Muscle of arm (tissue), 12 donors: ENCODE results near the gene HAUS5. TPM values are rescaled to one million over a fixed set of nuclear protein-coding genes. Genes with fewer than 3 reads are reported as not detected.
"Not testable (repeated sequence)": the region's sequence is repeated elsewhere in the genome, so short reads cannot be mapped to it uniquely, and the experiment has no call there.

Experiments used
- DNase-seq: peaks from one replicate; pipeline ENCODE4 v3.0.0-alpha.2; 2013
- polyA plus RNA-seq, 12 donors: library from polyadenylated mRNA; unstranded; fragments of 120-200 nt; gene quantifications; one replicate each; pipeline ENCODE4 v1.2.1, GENCODE V29; 2013; ENCODE audit not compliant: insufficient read length in 12 of 12

The HAUS5 gene
- polyA plus RNA-seq, 12 donors, result 8.9 to 23.8 (median 12.7) TPM; not detected in 1

- no peak for DNase-seq
These were observed 29.1 kb downstream of the HAUS5 start, which contains the start of gene ETV2 for GRCh38 chr19:35641515-35642151. Gene ETV2 (plus strand): TSS chr19:35641745. CDS start chr19:35642461, 716 bp downstream.

GRCh38 chr19:35642312-35642711 lies 29.8 kb downstream of the HAUS5 start:
- no peak for DNase-seq

GRCh38 chr19:35642798-35643254 lies 30.3 kb downstream of the HAUS5 start:
- no peak for DNase-seq

- peak; percentile 80 for DNase-seq
These were observed 31.0 kb downstream of the HAUS5 start for GRCh38 chr19:35643255-35644205.

GRCh38 chr19:35644206-35644986 lies 31.9 kb downstream of the HAUS5 start:
- peak; percentile 92 for DNase-seq

- peak; percentile 70 for DNase-seq
These were observed 32.6 kb downstream of the HAUS5 start for GRCh38 chr19:35644987-35645679.

- DNase-seq, result no peak
These were observed 33.4 kb downstream of the HAUS5 start for GRCh38 chr19:35645680-35646511.

GRCh38 chr19:35648017-35648961 lies 35.8 kb downstream of the HAUS5 start, which contains the start of gene COX6B1:
Gene COX6B1 (plus strand): TSS chr19:35648323. CDS start chr19:35651244, 2,921 bp downstream.
- DNase-seq, result peak; percentile 95

GRCh38 chr19:35650581-35650980 lies 38.0 kb downstream of the HAUS5 start:
- no peak for DNase-seq

- DNase-seq, result not testable (repeated sequence)
These were observed 42.3 kb downstream of the HAUS5 start for GRCh38 chr19:35654828-35655227.

GRCh38 chr19:35655600-35655999 lies 43.1 kb downstream of the HAUS5 start:
- no peak for DNase-seq

- no peak for DNase-seq
These were observed 44.2 kb downstream of the HAUS5 start for GRCh38 chr19:35656700-35657099.

- DNase-seq, result no peak
These were observed 45.6 kb downstream of the HAUS5 start for GRCh38 chr19:35657904-35658700.

- no peak for DNase-seq
These were observed 49.4 kb downstream of the HAUS5 start for GRCh38 chr19:35661995-35662340.

GRCh38 chr19:35663981-35664380 lies 51.4 kb downstream of the HAUS5 start:
- DNase-seq, result no peak

GRCh38 chr19:35665157-35665556 lies 52.6 kb downstream of the HAUS5 start:
- no peak for DNase-seq

GRCh38 chr19:35665604-35666003 lies 53.1 kb downstream of the HAUS5 start:
- no peak for DNase-seq

- no peak for DNase-seq
These were observed 53.8 kb downstream of the HAUS5 start, which contains the start of gene UPK1A for GRCh38 chr19:35666251-35666913. Gene UPK1A (plus strand): TSS chr19:35666517. CDS start chr19:35666813, 296 bp downstream.
